ENCODE data around the gene DTNBP1. TPM values are rescaled to one million over a fixed set of nuclear protein-coding genes. Genes with fewer than 3 reads are reported as not detected.

The DTNBP1 gene
- total RNA-seq, 6 experiments from 2014 or later, result 3.4 to 8.6 (median 5.7) TPM

DNA sequence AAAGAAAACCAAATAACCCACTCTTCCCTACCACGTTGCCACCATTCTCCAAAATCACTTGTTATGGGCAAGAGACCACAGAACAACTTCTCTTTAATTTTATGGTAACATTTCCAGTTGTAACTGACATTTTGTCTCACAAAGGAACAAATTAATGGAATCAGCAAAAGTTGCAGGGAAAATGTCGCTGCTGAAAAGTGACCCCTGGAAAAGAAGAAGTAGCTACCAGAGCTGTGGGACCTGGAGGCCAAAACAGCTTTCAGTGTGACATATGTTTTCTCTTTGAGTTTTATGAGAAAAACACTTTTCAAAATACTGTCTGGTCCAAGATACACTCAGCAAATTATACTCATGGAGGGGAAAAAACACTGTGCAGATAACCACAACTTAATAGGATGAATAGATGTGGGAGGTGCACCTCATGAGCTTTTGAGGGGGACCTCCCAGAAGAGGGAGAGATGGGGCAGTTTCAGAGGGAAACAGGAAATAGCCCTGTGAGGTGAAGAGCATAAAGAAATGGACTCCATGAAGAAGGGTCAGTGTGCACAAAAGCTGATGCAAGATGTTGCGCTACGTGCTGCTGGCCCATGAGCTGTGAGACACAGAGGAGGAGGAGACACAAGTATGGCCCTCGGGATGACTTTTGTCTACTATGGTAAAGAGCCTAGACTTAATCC lies 87.3 kb downstream of the DTNBP1 start:
- H3K4me1 ChIP-seq, result no peaks in the 10 kb centered on the region
- H3K27me3 ChIP-seq, result no peaks in the 10 kb centered on the region
- no peaks in the 10 kb centered on the region for H3K36me3 ChIP-seq
- H3K9me3 ChIP-seq, result no peaks in the 10 kb centered on the region
- 90% methylated on average over 5 of the region's 5 CpGs for WGBS (ENCODE audit: insufficient coverage, low coverage, low lambda C conversion rate, missing lambda C conversion rate)
- intact Hi-C loops (cut with DNase I), result no loop called here
- ATAC-seq (peak in 2 of 4 donors; percentile 24 to 26), DNase-seq (no peak)
- H3K27ac ChIP-seq, result no peak overlapping the region
- TF ChIP-seq, protein P1, sequence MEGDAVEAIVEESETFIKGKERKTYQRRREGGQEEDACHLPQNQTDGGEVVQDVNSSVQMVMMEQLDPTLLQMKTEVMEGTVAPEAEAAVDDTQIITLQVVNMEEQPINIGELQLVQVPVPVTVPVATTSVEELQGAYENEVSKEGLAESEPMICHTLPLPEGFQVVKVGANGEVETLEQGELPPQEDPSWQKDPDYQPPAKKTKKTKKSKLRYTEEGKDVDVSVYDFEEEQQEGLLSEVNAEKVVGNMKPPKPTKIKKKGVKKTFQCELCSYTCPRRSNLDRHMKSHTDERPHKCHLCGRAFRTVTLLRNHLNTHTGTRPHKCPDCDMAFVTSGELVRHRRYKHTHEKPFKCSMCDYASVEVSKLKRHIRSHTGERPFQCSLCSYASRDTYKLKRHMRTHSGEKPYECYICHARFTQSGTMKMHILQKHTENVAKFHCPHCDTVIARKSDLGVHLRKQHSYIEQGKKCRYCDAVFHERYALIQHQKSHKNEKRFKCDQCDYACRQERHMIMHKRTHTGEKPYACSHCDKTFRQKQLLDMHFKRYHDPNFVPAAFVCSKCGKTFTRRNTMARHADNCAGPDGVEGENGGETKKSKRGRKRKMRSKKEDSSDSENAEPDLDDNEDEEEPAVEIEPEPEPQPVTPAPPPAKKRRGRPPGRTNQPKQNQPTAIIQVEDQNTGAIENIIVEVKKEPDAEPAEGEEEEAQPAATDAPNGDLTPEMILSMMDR (IDR thresholded peaks at IDR 0.05), result no peak
- TF ChIP-seq POLR2A (IDR thresholded peaks at IDR 0.05), result no peak
- H3K4me3 ChIP-seq, result no peak overlapping the region

DNA sequence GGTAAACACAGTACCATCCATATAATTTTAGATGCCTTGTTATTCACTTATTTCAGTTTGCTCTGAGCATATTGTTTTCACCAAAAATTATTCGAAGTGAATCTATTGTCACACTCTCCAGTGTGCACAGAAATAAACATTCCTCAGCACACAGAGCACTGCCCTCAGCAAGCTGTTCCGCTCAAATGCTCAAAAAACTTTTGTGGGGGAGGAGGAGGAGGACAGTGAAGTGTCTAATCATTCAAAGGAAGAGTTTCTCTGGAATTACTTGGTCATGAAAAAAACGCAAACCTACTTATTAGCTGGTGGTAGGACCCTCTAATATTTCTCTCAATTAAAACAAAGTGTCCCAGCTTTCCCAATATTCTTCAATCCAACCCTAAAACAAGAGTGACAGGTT lies 88.3 kb downstream of the DTNBP1 start:
- intact Hi-C loops (cut with DNase I), result no loop called here
- Histone ChIP-seq H3K27me3 (no peaks in the 10 kb centered on the region), H3K4me1 (no peaks in the 10 kb centered on the region), H3K27ac (no peak overlapping the region), H3K4me3 (no peak overlapping the region), H3K36me3 (no peaks in the 10 kb centered on the region), H3K9me3 (no peaks in the 10 kb centered on the region)
- no peak for ATAC-seq
- WGBS (ENCODE audit: insufficient coverage, low coverage, low lambda C conversion rate, missing lambda C conversion rate), result 83% methylated on average over 3 of the region's 3 CpGs
- DNase-seq, result no peak
- TF ChIP-seq, protein P1 (IDR thresholded peaks at IDR 0.05), result no peak
- no peak for TF ChIP-seq POLR2A (IDR thresholded peaks at IDR 0.05)

- H3K4me1 ChIP-seq, result no peaks in the 10 kb centered on the region
- no peak overlapping the region for H3K4me3 ChIP-seq
- H3K27me3 ChIP-seq, result no peaks in the 10 kb centered on the region
- DNase-seq, result no peak
- no peaks in the 10 kb centered on the region for H3K9me3 ChIP-seq
- WGBS (ENCODE audit: insufficient coverage, low coverage, low lambda C conversion rate, missing lambda C conversion rate), result 68% methylated on average over 4 of the region's 4 CpGs
- intact Hi-C loops (cut with DNase I), result no loop called here
- no peak for TF ChIP-seq POLR2A (IDR thresholded peaks at IDR 0.05)
- TF ChIP-seq, protein P1 (IDR thresholded peaks at IDR 0.05), result no peak
- no peak overlapping the region for H3K27ac ChIP-seq
- no peaks in the 10 kb centered on the region for H3K36me3 ChIP-seq
- ATAC-seq, result no peak
Observed at GRCh38 chr6:15574023-15574422, 88.8 kb downstream of the DTNBP1 start.

DNA sequence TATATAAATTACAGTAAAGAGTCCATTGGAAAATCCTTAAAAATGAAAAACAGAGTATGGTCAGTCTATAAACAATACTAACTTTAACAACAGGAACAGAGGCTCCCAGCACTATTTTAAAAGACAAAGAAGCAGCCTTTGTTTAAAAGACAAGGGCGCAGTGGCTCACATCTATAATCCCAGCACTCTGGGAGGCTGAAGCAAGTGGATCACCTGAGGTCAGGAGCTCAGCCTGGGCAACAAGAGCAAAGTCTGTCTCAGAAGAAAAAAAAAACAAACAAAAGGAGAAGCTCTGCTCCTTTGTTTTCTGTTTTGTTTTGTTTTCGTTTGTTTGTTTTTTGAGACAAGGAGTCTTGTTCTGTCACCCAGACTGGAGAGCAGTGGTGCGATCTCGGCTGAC lies 89.4 kb downstream of the DTNBP1 start:
- TF ChIP-seq, protein P1 (IDR thresholded peaks at IDR 0.05), result no peak
- no peak for TF ChIP-seq POLR2A (IDR thresholded peaks at IDR 0.05)
- Histone ChIP-seq H3K36me3 (no peaks in the 10 kb centered on the region), H3K27ac (no peak overlapping the region), H3K27me3 (no peaks in the 10 kb centered on the region), H3K9me3 (no peaks in the 10 kb centered on the region), H3K4me1 (no peaks in the 10 kb centered on the region), H3K4me3 (no peak overlapping the region)
- intact Hi-C loops (cut with DNase I), result no loop called here
- DNase-seq (no peak), ATAC-seq (no peak)
- WGBS (ENCODE audit: insufficient coverage, low coverage, low lambda C conversion rate, missing lambda C conversion rate), result 84% methylated on average over 4 of the region's 4 CpGs
